OCI-LY3 (cell line): Measurements from ENCODE around the gene SREK1.
"Not testable (repeated sequence)": the region's sequence is repeated elsewhere in the genome, so short reads cannot be mapped to it uniquely, and the experiment has no call there.

Source experiments
- H2AFZ ChIP-seq: fragments of 200-600, 300-600 bp; shearing (Covaris generic); 2 replicates; pipeline ENCODE4 v1.6.0; 2014; ENCODE audit warnings: antibody characterized with exemption, low read depth, low read length
- H3K27ac ChIP-seq: fragments of 200-600, 300-600 bp; sonication (generic); 2 replicates; pipeline ENCODE4 v1.5.1; 2014; ENCODE audit warnings: mild to moderate bottlenecking, low read length, moderate library complexity, mixed read lengths
- H3K27me3 ChIP-seq: fragments of 200-600, 300-600 bp; sonication (generic); 2 replicates; pipeline ENCODE4 v1.6.1; 2014; ENCODE audit warnings: low read depth, low read length, mixed read lengths
- H3K36me3 ChIP-seq: fragments of 200-600, 300-600 bp; sonication (generic); replicated peaks from 2 replicates; pipeline ENCODE3; 2014; ENCODE audit warnings: low read depth, low read length, mixed read lengths
- H3K4me1 ChIP-seq: fragments of 300-600, 200-600 bp; sonication (generic); 2 replicates; pipeline ENCODE4 v1.6.1; 2014; ENCODE audit warnings: low read length, mixed read lengths
- H3K4me2 ChIP-seq: fragments of 200-600, 300-600 bp; sonication (generic); 2 replicates; pipeline ENCODE4 v1.6.1; 2014; ENCODE audit warnings: low read length, mixed read lengths
- H3K4me3 ChIP-seq: fragments of 300-600, 200-600 bp; sonication (generic); 2 replicates; pipeline ENCODE4 v1.5.1; 2014; ENCODE audit warnings: antibody characterized with exemption, mild to moderate bottlenecking, low read length, moderate library complexity
- H3K79me2 ChIP-seq: fragments of 300-600, 200-600 bp; shearing (Covaris generic); 2 replicates; pipeline ENCODE4 v1.6.1; 2014; ENCODE audit warnings: mild to moderate bottlenecking, low read length, mixed read lengths
- H3K9ac ChIP-seq: fragments of 300-600, 200-600 bp; shearing (Covaris generic); 2 replicates; pipeline ENCODE4 v1.6.0; 2014; ENCODE audit warnings: mild to moderate bottlenecking, low read length, moderate library complexity
- H3K9me3 ChIP-seq: fragments of 200-600, 300-600 bp; shearing (Covaris generic); 2 replicates; pipeline ENCODE4 v1.6.1; 2014; ENCODE audit warnings: low read length, mixed read lengths; ENCODE audit not compliant: insufficient read depth
- H4K20me1 ChIP-seq: fragments of 200-600, 300-600 bp; sonication (generic); 2 replicates; pipeline ENCODE4 v1.6.1; 2016; ENCODE audit warnings: low read length, mixed read lengths; ENCODE audit not compliant: insufficient read depth
- CTCF ChIP-seq: fragments of 200-600, 300-600 bp; sonication (generic); IDR thresholded peaks from 2 replicates; pipeline ENCODE4 v1.5.1; 2014; ENCODE audit warnings: antibody characterized with exemption, low read length, low read depth
- EZH2phosphoT487 ChIP-seq: fragments of 200-600 bp; shearing (Covaris generic); IDR thresholded peaks from 2 replicates; pipeline ENCODE4 v1.6.1; 2018; ENCODE audit warnings: antibody characterized with exemption, mixed run types, low read depth

The SREK1 gene

GRCh38 chr5:66136053-66136452, 8.0 kb upstream of the SREK1 start:
- H4K20me1 ChIP-seq, result no peaks in the 10 kb centered on the region

GRCh38 chr5:66136944-66137343, 7.2 kb upstream of the SREK1 start:
- not testable (repeated sequence) for H3K36me3 ChIP-seq, H3K27me3 ChIP-seq, H3K4me2 ChIP-seq, H3K79me2 ChIP-seq, H3K9ac ChIP-seq, H3K27ac ChIP-seq, H4K20me1 ChIP-seq, H3K9me3 ChIP-seq, H2AFZ ChIP-seq, H3K4me3 ChIP-seq
- peaks cover 15% of the 10 kb centered on the region for H3K4me1 ChIP-seq

More at GRCh38 chr5:66136053-66136452, 8.0 kb upstream of the SREK1 start:
- H3K79me2 ChIP-seq, result no peaks in the 10 kb centered on the region
- H3K27me3 ChIP-seq, result no peaks in the 10 kb centered on the region
- H3K4me3 ChIP-seq, result no peak overlapping the region
- no peak overlapping the region for H3K9ac ChIP-seq
- peaks cover 2% of the 10 kb centered on the region for H3K36me3 ChIP-seq
- H2AFZ ChIP-seq, result no peak overlapping the region
- TF ChIP-seq EZH2phosphoT487, result no peak
- no peak for TF ChIP-seq CTCF
- no peak overlapping the region for H3K27ac ChIP-seq
- 0 out of 2 replicates have a peak, but pooled peaks cover 2% of the 10 kb centered on the region for H3K9me3 ChIP-seq
- no peak overlapping the region for H3K4me2 ChIP-seq
- H3K4me1 ChIP-seq, result peaks cover 15% of the 10 kb centered on the region

GRCh38 chr5:66138637-66139317, 5.3 kb upstream of the SREK1 start:
- peak overlapping the region; percentile 47 for H3K4me2 ChIP-seq
- H3K27me3 ChIP-seq, result no peaks in the 10 kb centered on the region
- no peaks in the 10 kb centered on the region for H3K79me2 ChIP-seq
- 0 out of 2 replicates have a peak, but pooled peaks cover 2% of the 10 kb centered on the region for H3K9me3 ChIP-seq
- no peak overlapping the region for H3K9ac ChIP-seq
- TF ChIP-seq EZH2phosphoT487, result no peak
- no peak for TF ChIP-seq CTCF
- H2AFZ ChIP-seq, result no peak overlapping the region
- peak overlapping the region; percentile 28; the same call in 1 of the 2 replicates for H3K27ac ChIP-seq
- H3K4me3 ChIP-seq, result no peak overlapping the region
- no peaks in the 10 kb centered on the region for H4K20me1 ChIP-seq
- H3K4me1 ChIP-seq, result peaks cover 19% of the 10 kb centered on the region
- H3K36me3 ChIP-seq, result peaks cover 2% of the 10 kb centered on the region

GRCh38 chr5:66139318-66139712, 4.8 kb upstream of the SREK1 start:
- Histone ChIP-seq H3K27me3 (no peaks in the 10 kb centered on the region), H4K20me1 (no peaks in the 10 kb centered on the region), H3K4me3 (no peak overlapping the region), H3K9me3 (0 out of 2 replicates have a peak, but pooled peaks cover 2% of the 10 kb centered on the region), H3K4me1 (peaks cover 19% of the 10 kb centered on the region), H3K4me2 (peak overlapping the region; percentile 47; the same call in 1 of the 2 replicates), H3K79me2 (no peaks in the 10 kb centered on the region; the same call in 1 of the 2 replicates), H3K27ac (no peak overlapping the region), H2AFZ (no peak overlapping the region), H3K36me3 (peaks cover 2% of the 10 kb centered on the region), H3K9ac (no peak overlapping the region)
- TF ChIP-seq EZH2phosphoT487 (no peak), CTCF (no peak)
